Measurements from ENCODE around the gene GDI1. TPM values are rescaled to one million over a fixed set of nuclear protein-coding genes. Genes with fewer than 3 reads are reported as not detected.

Gene GDI1
- total and polyA plus RNA-seq, 2 donors (not counting 1 experiment from before 2014, with no cell fraction given), result 199 to 311 TPM

- intact Hi-C loops (cut with micrococcal nuclease), result no loop called here
- H4K20me1 ChIP-seq (ENCODE audit: control insufficient read depth, insufficient read depth, low read length, poor library complexity, severe bottlenecking), result no peaks in the 10 kb centered on the region
- Mint-ChIP-seq H3K4me1 (peaks cover 1% of the 10 kb centered on the region), H3K27me3 (no peaks in the 10 kb centered on the region), H3K27ac (no peak overlapping the region), H3K9me3 (ENCODE audit: insufficient read depth) (no peaks in the 10 kb centered on the region), H3K4me3 (no peak overlapping the region)
- no peak overlapping the region for H3K27ac ChIP-seq (ENCODE audit: low read length in 2 of 2)
- H3K9ac ChIP-seq (ENCODE audit: low read length), result no peak overlapping the region
- CTCF ChIA-PET, result no interaction called here
- H3K4me3 ChIP-seq (ENCODE audit: control extremely low read depth in 1 of 5, extremely low read depth in 1 of 5, insufficient read depth in 1 of 5, low read depth in 2 of 5, low read length in 4 of 5), result no peak overlapping the region
- 96% methylated on average over 18 of the region's 32 CpGs for WGBS (ENCODE audit: insufficient coverage)
- H2AFZ ChIP-seq (ENCODE audit: insufficient read depth, low read depth, low read length, poor library complexity, severe bottlenecking), result no peak overlapping the region
- H3K27me3 ChIP-seq (replicated peaks in 1 of 4; ENCODE audit: control extremely low read depth in 1 of 4, control insufficient read depth in 3 of 4, insufficient read depth in 4 of 4, low read length in 3 of 4), result no peaks in the 10 kb centered on the region
- H3K9me3 ChIP-seq (ENCODE audit: control extremely low read depth in 1 of 3, control insufficient read depth in 2 of 3, insufficient read depth in 1 of 3, low read length in 2 of 3), result no peaks in the 10 kb centered on the region
- H3K36me3 ChIP-seq (replicated peaks in 1 of 2; ENCODE audit: control extremely low read depth in 1 of 2, control insufficient read depth in 1 of 2, extremely low read depth in 1 of 2, insufficient read depth in 2 of 2, low read length in 1 of 2), result peaks cover 0 to 32% of the 10 kb centered on the region in 2 experiments
- no peak for ATAC-seq (ENCODE audit: low read depth)
- H3K79me2 ChIP-seq (ENCODE audit: control insufficient read depth, insufficient read depth, low read length), result peaks cover under 1% of the 10 kb centered on the region
- TF ChIP-seq CTCF (IDR thresholded peaks at IDR 0.05), result no peak
- TF ChIP-seq EZH2 (IDR thresholded peaks at IDR 0.05; ENCODE audit: borderline replicate concordance, insufficient read depth, low read depth, low read length, poor library complexity, severe bottlenecking), result no peak
- no peaks in the 10 kb centered on the region for H3K4me1 ChIP-seq (ENCODE audit: control insufficient read depth in 2 of 2, insufficient read depth in 2 of 2, low read length in 2 of 2)
- POLR2A ChIA-PET, result interaction anchor here (0.6 kb wide), 1 partner anchor 59 kb away, joined by 6 read pairs; no protein-coding TSS in a partner anchor
- DNase-seq, result no peak
- no peak overlapping the region for H3K4me2 ChIP-seq (replicated peaks; ENCODE audit: low read depth, low read length, poor library complexity, severe bottlenecking)
Measured at GRCh38 chrX:154466036-154466435, 29.1 kb downstream of the GDI1 start.

GRCh38 chrX:154466907-154467306 lies 30.0 kb downstream of the GDI1 start:
- H3K79me2 ChIP-seq (ENCODE audit: control insufficient read depth, insufficient read depth, low read length), result no peaks in the 10 kb centered on the region
- Mint-ChIP-seq H3K4me3 (no peak overlapping the region), H3K27ac (no peak overlapping the region), H3K27me3 (no peaks in the 10 kb centered on the region), H3K4me1 (no peaks in the 10 kb centered on the region), H3K9me3 (ENCODE audit: insufficient read depth) (no peaks in the 10 kb centered on the region)
- POLR2A ChIA-PET, result no interaction called here
- intact Hi-C loops (cut with micrococcal nuclease), result no loop called here
- peaks cover 0 to 35% of the 10 kb centered on the region in 2 experiments for H3K36me3 ChIP-seq (replicated peaks in 1 of 2; ENCODE audit: control extremely low read depth in 1 of 2, control insufficient read depth in 1 of 2, extremely low read depth in 1 of 2, insufficient read depth in 2 of 2, low read length in 1 of 2)
- H3K4me1 ChIP-seq (ENCODE audit: control insufficient read depth in 2 of 2, insufficient read depth in 2 of 2, low read length in 2 of 2), result no peaks in the 10 kb centered on the region
- H3K9ac ChIP-seq (ENCODE audit: low read length), result no peak overlapping the region
- H3K4me2 ChIP-seq (replicated peaks; ENCODE audit: low read depth, low read length, poor library complexity, severe bottlenecking), result no peak overlapping the region
- WGBS (ENCODE audit: insufficient coverage), result 96% methylated on average over 13 of the region's 15 CpGs
- H4K20me1 ChIP-seq (ENCODE audit: control insufficient read depth, insufficient read depth, low read length, poor library complexity, severe bottlenecking), result no peaks in the 10 kb centered on the region
- no peak overlapping the region for H3K4me3 ChIP-seq (ENCODE audit: control extremely low read depth in 1 of 5, extremely low read depth in 1 of 5, insufficient read depth in 1 of 5, low read depth in 2 of 5, low read length in 4 of 5)
- H3K27me3 ChIP-seq (replicated peaks in 1 of 4; ENCODE audit: control extremely low read depth in 1 of 4, control insufficient read depth in 3 of 4, insufficient read depth in 4 of 4, low read length in 3 of 4), result no peaks in the 10 kb centered on the region
- H2AFZ ChIP-seq (ENCODE audit: insufficient read depth, low read depth, low read length, poor library complexity, severe bottlenecking), result no peak overlapping the region
- DNase-seq (no peak), ATAC-seq (ENCODE audit: low read depth) (no peak)
- no peak overlapping the region for H3K27ac ChIP-seq (ENCODE audit: low read length in 2 of 2)
- no peaks in the 10 kb centered on the region for H3K9me3 ChIP-seq (ENCODE audit: control extremely low read depth in 1 of 3, control insufficient read depth in 2 of 3, insufficient read depth in 1 of 3, low read length in 2 of 3)
- TF ChIP-seq EZH2 (IDR thresholded peaks at IDR 0.05; ENCODE audit: borderline replicate concordance, insufficient read depth, low read depth, low read length, poor library complexity, severe bottlenecking) (no peak), CTCF (IDR thresholded peaks at IDR 0.05) (no peak)
- CTCF ChIA-PET, result no interaction called here

Data from B cell (primary cell).